Measurements from ENCODE around the gene GLOD5. TPM values are rescaled to one million over a fixed set of nuclear protein-coding genes. Genes with fewer than 3 reads are reported as not detected.

The GLOD5 gene
- total RNA-seq, 3 donors from 2014 or later (not counting 1 experiment from before 2014, with no cell fraction given): not detected

DNA sequence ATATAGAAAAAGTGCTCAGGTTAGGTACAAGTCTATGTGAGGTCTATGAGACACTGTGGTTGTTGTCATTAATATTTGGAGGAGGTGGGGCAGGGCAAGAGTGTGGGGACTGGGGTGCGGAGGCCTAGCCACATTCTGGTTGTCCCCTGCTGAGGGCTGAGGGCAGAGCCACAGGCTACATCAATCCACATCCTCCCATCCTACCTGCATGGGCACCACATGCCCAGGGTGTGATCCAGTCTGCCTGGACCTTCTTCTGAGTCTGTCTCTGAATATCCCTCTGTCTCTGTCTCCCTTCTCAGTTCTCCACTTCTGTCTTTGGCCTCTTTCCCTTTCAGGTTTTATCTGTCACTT lies 23.6 kb downstream of the GLOD5 start:
- no peak for ATAC-seq
- intact Hi-C loops (cut with micrococcal nuclease): no loop called here
- Mint-ChIP-seq H3K36me3 (no peaks in the 10 kb centered on the region), H3K27ac (no peak overlapping the region), H3K27me3 (ENCODE audit: low read depth in 2 of 2) (peaks cover 0 to 9% of the 10 kb centered on the region in 2 donors), H3K4me1 (peaks cover 0 to 22% of the 10 kb centered on the region in 2 donors), H3K9me3 (no peaks in the 10 kb centered on the region), H3K4me3 (no peak overlapping the region)
- no peak overlapping the region for H3K4me3 ChIP-seq (ENCODE audit: low read length)
- peaks cover 8% of the 10 kb centered on the region for H3K4me1 ChIP-seq (ENCODE audit: control insufficient read depth, insufficient read depth, low read length)
- DNase-seq: no peak
- H3K9me3 ChIP-seq (ENCODE audit: control insufficient read depth, insufficient read depth, low read length): no peaks in the 10 kb centered on the region
- TF ChIP-seq, protein P1, sequence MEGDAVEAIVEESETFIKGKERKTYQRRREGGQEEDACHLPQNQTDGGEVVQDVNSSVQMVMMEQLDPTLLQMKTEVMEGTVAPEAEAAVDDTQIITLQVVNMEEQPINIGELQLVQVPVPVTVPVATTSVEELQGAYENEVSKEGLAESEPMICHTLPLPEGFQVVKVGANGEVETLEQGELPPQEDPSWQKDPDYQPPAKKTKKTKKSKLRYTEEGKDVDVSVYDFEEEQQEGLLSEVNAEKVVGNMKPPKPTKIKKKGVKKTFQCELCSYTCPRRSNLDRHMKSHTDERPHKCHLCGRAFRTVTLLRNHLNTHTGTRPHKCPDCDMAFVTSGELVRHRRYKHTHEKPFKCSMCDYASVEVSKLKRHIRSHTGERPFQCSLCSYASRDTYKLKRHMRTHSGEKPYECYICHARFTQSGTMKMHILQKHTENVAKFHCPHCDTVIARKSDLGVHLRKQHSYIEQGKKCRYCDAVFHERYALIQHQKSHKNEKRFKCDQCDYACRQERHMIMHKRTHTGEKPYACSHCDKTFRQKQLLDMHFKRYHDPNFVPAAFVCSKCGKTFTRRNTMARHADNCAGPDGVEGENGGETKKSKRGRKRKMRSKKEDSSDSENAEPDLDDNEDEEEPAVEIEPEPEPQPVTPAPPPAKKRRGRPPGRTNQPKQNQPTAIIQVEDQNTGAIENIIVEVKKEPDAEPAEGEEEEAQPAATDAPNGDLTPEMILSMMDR (IDR thresholded peaks at IDR 0.05): no peak
- no peaks in the 10 kb centered on the region for H3K36me3 ChIP-seq (ENCODE audit: control insufficient read depth, insufficient read depth, low read length)
- no CpG with 5 or more reads among the region's 1 CpG for WGBS (ENCODE audit: insufficient coverage)
- no peak overlapping the region for H3K27ac ChIP-seq (ENCODE audit: low read length)
- H3K27me3 ChIP-seq (ENCODE audit: control insufficient read depth, insufficient read depth, low read length): no peaks in the 10 kb centered on the region

DNA sequence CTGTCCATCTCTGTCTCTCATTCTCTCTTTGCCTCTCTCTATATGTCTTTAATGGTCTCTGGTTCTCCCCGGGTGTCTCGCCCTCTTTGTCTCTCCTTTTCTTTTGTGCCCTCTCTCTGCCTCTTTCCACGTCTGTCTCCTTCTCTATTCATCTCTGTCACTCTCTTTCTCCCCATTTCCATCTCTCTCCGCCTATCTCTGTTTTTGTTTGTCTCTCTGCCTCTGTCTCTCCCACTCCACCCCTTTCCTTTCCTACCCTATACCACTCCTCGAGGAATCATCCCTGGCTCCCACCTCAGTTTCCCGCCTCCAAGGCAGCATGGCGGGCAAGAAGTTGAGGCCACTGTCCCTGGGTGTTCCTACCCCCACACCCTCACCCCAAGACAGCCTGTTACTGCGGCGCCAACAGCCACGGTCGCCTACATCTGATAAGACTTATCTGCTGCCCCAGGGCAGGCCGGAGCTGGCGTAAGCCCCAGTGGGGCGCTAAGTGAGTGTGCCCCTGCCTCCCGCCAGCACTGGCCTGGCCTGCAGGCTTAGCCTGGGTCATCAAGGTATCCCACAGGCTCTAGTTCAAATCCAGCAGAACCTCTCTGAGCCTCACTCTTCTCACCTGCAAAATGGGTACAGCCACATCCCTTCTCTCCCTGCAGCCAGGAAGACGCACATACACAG lies 24.1 kb downstream of the GLOD5 start:
- ATAC-seq (peak in 1 of 3 donors; percentile 46), DNase-seq (no peak)
- no peak overlapping the region for H3K27ac Mint-ChIP-seq
- H3K4me1 ChIP-seq (ENCODE audit: control insufficient read depth, insufficient read depth, low read length): peaks cover 8% of the 10 kb centered on the region
- H3K27me3 Mint-ChIP-seq (ENCODE audit: low read depth in 2 of 2): peaks cover 0 to 9% of the 10 kb centered on the region in 2 donors
- no peaks in the 10 kb centered on the region for H3K36me3 Mint-ChIP-seq
- intact Hi-C loops (cut with micrococcal nuclease): no loop called here
- no peaks in the 10 kb centered on the region for H3K9me3 Mint-ChIP-seq
- no peaks in the 10 kb centered on the region for H3K9me3 ChIP-seq (ENCODE audit: control insufficient read depth, insufficient read depth, low read length)
- H3K4me3 ChIP-seq (ENCODE audit: low read length): no peak overlapping the region
- peaks cover 0 to 24% of the 10 kb centered on the region in 2 donors for H3K4me1 Mint-ChIP-seq
- TF ChIP-seq, protein P1 (IDR thresholded peaks at IDR 0.05): no peak
- H3K4me3 Mint-ChIP-seq: no peak overlapping the region
- H3K36me3 ChIP-seq (ENCODE audit: control insufficient read depth, insufficient read depth, low read length): no peaks in the 10 kb centered on the region
- 87% methylated on average over 16 of the region's 16 CpGs for WGBS (ENCODE audit: insufficient coverage)
- no peaks in the 10 kb centered on the region for H3K27me3 ChIP-seq (ENCODE audit: control insufficient read depth, insufficient read depth, low read length)
- no peak overlapping the region for H3K27ac ChIP-seq (ENCODE audit: low read length)

DNA sequence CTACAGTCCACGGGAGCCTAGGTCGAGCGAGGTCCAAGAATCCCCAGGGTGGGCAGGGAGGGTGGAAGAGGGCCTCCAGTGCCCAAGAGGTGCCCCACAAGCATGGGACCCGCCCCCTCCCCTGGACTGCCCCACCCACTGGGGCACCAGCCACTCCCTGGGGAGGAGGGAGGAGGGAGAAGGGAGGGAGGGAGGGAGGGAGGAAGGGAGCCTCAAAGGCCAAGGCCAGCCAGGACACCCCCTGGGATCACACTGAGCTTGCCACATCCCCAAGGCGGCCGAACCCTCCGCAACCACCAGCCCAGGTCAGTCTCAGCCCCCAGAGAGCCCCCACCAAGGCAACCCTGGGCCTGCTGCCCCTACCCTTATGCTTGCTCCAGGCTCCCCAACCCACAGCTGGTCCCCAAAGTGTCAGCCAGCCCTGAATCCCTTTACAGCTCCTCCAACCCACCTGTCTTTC lies 24.8 kb downstream of the GLOD5 start, which contains the start of gene GATA1:
Gene GATA1, plus strand, starts transcription at position 250 of the 460 bp plus-strand sequence. CDS start 4,520 bp downstream, outside the sequence.
- intact Hi-C loops (cut with micrococcal nuclease): no loop called here
- H3K27ac ChIP-seq (ENCODE audit: low read length): no peak within 1 kb of the TSS
- peaks cover 0 to 9% of the 10 kb centered on the region in 2 donors for H3K27me3 Mint-ChIP-seq (ENCODE audit: low read depth in 2 of 2)
- no peak for DNase-seq
- H3K4me3 ChIP-seq (ENCODE audit: low read length): no peak within 1 kb of the TSS
- no peak within 1 kb of the TSS for H3K27ac Mint-ChIP-seq
- H3K9me3 ChIP-seq (ENCODE audit: control insufficient read depth, insufficient read depth, low read length): no peaks in the 10 kb centered on the region
- H3K4me1 ChIP-seq (ENCODE audit: control insufficient read depth, insufficient read depth, low read length): peaks cover 8% of the 10 kb centered on the region
- H3K4me1 Mint-ChIP-seq: peaks cover 0 to 24% of the 10 kb centered on the region in 2 donors
- ATAC-seq: no peak
- TF ChIP-seq, protein P1 (IDR thresholded peaks at IDR 0.05): no peak
- no peaks in the 10 kb centered on the region for H3K27me3 ChIP-seq (ENCODE audit: control insufficient read depth, insufficient read depth, low read length)
- no peaks in the 10 kb centered on the region for H3K36me3 ChIP-seq (ENCODE audit: control insufficient read depth, insufficient read depth, low read length)
- no peak within 1 kb of the TSS for H3K4me3 Mint-ChIP-seq
- WGBS (ENCODE audit: insufficient coverage): 95% methylated on average over 3 of the region's 7 CpGs
- H3K9me3 Mint-ChIP-seq: no peaks in the 10 kb centered on the region
- no peaks in the 10 kb centered on the region for H3K36me3 Mint-ChIP-seq
